Measurements from ENCODE around the gene KCNK4.
"Not testable (repeated sequence)": the region's sequence is repeated elsewhere in the genome, so short reads cannot be mapped to it uniquely, and the experiment has no call there.

KCNK4 gene

GRCh38 chr11:64303109-64304031 is 12.3 kb downstream of the KCNK4 start:
- no peak for DNase-seq
- in situ Hi-C loops (cut with MboI; ENCODE audit: low pct_unique_long_range_greater_than_20kb, low sequenced_read_pairs), result no loop called here

- no peak for DNase-seq
- in situ Hi-C loops (cut with MboI; ENCODE audit: low pct_unique_long_range_greater_than_20kb, low sequenced_read_pairs), result no loop called here
These were observed 12.9 kb downstream of the KCNK4 start for GRCh38 chr11:64304032-64304315.

DNA sequence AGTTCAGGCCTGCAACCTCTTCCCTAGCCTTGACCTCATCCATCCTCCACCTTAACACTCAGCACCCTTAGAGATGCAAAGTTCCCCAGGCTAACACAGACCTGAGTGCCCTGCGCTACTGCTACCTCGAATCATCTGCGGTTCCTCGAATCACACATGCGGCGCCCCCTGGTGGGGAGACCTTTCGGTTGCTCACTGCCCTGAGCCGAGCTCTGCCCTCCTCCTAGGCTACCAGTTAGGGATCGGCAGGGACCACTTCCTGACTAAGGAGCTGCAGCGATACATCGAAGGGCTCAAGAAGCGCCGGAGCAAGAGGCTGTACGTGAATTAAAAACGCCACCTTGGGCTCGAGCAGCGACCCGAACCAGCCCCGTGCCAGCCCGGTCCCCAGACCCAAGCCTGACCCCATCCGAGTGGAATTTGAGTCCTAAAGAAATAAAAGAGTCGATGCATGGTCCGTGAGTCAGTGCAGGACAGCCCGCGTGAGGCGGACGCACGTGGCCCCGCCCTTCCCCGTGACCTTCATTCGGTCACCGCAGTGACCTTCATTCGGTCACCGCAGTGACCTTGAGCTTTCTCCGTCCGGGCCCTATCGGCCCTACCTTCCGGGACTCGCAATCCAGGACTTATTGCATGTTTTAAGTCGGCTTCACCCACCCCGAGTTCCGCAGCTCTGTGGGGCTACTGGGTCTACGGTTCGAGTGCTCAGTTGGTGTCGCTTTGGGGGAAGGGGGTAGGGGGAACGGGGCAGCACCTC is 13.4 kb downstream of the KCNK4 start:
- in situ Hi-C loops (cut with MboI; ENCODE audit: low pct_unique_long_range_greater_than_20kb, low sequenced_read_pairs), result no loop called here
- DNase-seq, result peak; percentile 96

GRCh38 chr11:64305075-64305690 is 14.1 kb downstream of the KCNK4 start, which contains the start of gene ESRRA:
TSS of gene ESRRA (plus strand) at chr11:64305524. CDS start at chr11:64307180, 1,656 bp downstream.
- in situ Hi-C loops (cut with MboI; ENCODE audit: low pct_unique_long_range_greater_than_20kb, low sequenced_read_pairs), result no loop called here
- DNase-seq, result peak; percentile 99

DNA sequence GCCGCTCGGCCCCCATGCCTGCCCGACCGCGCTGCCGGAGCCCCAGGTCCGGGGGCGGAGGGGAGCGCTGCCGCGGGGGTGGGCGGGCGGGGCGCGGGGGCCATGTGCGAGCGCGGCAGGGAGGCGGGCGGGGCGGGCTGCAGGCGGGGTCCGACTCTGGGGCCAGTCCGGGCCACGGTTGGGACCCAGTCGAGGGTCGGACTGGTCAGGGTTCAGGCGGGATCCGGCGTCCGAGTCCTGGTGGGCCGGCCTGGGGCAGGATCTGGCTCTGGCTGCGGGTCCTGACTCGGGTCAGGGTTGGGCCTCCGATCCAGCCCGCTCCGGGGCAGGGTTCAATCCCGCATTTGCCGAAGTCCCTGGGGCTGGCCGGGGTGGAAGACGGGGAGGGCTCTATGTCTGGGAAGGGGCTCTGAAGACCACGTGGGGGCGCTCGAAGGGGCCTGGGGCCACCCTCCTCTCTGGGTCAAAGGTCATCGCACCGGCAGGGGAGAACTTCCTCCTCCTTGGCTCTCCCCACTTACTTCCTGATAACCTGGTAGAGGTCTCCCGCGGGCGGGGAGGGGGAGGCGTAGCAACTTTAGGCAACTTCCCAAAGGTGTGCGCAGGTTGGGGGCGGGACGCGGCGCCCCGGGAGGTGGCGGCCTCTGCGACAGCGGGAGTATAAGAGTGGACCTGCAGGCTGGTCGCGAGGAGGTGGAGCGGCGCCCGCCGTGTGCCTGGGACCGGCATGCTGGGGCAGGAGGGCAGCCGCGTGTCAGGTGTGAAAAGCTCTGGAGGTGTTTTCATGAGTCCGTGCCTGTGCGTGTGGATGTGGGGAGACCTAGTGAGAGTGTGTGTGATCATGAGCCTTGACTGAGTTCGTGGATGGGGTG is 14.8 kb downstream of the KCNK4 start:
- in situ Hi-C loops (cut with MboI; ENCODE audit: low pct_unique_long_range_greater_than_20kb, low sequenced_read_pairs), result no loop called here
- peak; percentile 89 for DNase-seq

DNA sequence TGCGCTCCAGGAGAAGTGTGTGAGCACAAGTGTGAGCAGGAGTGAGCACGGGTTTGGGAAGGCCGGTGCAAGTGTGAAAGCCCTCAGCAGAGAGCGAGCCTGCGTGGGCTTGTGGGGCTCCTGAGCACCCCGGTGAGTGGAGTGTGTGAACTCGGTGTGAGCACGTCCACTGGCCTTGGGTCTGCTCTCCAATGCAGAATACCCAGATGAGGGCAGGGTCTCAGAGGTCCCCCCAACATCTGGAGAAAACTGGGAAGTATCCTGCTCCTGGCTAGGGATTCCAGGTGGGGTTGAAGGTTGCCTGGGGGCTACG is 15.4 kb downstream of the KCNK4 start:
- in situ Hi-C loops (cut with MboI; ENCODE audit: low pct_unique_long_range_greater_than_20kb, low sequenced_read_pairs), result no loop called here
- DNase-seq, result no peak

DNA sequence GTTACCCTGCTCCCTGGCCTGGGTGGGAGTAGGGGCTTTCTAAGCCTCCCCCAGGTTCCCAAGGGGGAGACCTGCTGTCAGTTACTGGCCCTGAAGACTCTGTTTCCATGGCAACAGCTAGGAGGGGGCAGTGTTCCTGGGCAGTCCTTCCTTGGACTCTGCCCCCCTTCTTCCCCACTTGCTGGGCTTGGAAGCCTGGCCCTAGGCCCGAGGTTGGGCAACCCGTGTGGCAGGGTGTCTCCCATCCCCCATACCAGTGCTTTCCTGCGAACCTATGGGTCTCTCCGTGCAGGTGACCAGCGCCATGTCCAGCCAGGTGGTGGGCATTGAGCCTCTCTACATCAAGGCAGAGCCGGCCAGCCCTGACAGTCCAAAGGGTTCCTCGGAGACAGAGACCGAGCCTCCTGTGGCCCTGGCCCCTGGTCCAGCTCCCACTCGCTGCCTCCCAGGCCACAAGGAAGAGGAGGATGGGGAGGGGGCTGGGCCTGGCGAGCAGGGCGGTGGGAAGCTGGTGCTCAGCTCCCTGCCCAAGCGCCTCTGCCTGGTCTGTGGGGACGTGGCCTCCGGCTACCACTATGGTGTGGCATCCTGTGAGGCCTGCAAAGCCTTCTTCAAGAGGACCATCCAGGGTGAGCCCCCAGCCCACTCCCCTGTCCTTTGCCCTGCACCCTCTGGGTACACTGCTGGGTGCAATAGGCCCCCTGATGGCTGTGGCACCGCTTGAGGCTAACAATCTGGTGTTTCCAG is 15.9 kb downstream of the KCNK4 start:
- in situ Hi-C loops (cut with MboI; ENCODE audit: low pct_unique_long_range_greater_than_20kb, low sequenced_read_pairs), result no loop called here
- DNase-seq, result no peak

DNA sequence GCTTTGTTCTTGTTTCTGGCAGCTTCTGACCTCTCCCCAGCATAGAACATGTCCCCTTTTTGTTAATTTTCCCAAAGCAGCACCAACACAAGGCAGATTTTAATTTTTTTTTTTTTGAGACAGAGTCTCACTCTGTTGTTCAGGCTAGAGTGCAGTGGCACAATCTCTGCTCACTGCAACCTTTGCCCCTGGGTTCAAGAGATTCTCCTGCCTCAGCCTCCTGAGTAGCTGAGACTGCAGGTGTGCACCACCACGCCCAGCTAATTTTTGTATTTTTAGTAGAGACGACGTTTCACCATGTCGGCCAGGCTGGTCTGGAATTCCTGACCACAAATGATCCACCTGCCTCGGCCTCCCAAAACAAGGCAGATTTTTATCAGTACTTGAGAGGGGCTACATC is 16.7 kb downstream of the KCNK4 start:
- in situ Hi-C loops (cut with MboI; ENCODE audit: low pct_unique_long_range_greater_than_20kb, low sequenced_read_pairs), result not testable (repeated sequence)

GRCh38 chr11:64312947-64313346 is 21.8 kb downstream of the KCNK4 start:
- DNase-seq, result no peak
- in situ Hi-C loops (cut with MboI; ENCODE audit: low pct_unique_long_range_greater_than_20kb, low sequenced_read_pairs), result no loop called here

More for the DNA sequence above, 16.7 kb downstream of the KCNK4 start:
- DNase-seq, result not testable (repeated sequence)

- in situ Hi-C loops (cut with MboI; ENCODE audit: low pct_unique_long_range_greater_than_20kb, low sequenced_read_pairs), result no loop called here
These were observed 22.5 kb downstream of the KCNK4 start for GRCh38 chr11:64313491-64314145.

GRCh38 chr11:64314146-64314804 is 23.2 kb downstream of the KCNK4 start:
- in situ Hi-C loops (cut with MboI; ENCODE audit: low pct_unique_long_range_greater_than_20kb, low sequenced_read_pairs), result no loop called here
- no peak for DNase-seq

More at GRCh38 chr11:64313491-64314145, 22.5 kb downstream of the KCNK4 start:
- no peak for DNase-seq

DNA sequence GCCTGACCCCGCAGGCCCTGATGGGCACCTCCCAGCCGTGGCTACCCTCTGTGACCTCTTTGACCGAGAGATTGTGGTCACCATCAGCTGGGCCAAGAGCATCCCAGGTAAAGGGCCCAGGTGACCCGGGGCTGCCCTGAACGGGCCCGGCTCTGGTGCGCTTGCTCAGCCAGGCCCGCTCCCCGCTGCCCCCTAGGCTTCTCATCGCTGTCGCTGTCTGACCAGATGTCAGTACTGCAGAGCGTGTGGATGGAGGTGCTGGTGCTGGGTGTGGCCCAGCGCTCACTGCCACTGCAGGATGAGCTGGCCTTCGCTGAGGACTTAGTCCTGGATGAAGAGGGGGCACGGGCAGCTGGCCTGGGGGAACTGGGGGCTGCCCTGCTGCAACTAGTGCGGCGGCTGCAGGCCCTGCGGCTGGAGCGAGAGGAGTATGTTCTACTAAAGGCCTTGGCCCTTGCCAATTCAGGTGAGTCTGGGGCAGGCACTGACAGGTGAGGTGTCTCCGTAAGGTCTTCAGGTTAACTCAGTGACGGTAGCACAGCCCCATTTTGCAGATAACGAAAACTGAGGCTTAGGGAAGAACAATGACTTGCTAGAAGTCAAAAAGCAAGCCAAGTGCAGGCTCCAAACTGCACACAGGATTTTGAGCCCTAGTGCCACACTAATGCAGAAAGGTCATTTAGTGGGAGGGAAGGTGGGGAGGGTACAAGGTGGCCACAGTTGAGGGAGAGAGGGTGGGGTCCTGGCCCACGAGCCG is 23.9 kb downstream of the KCNK4 start:
- no peak for DNase-seq
- in situ Hi-C loops (cut with MboI; ENCODE audit: low pct_unique_long_range_greater_than_20kb, low sequenced_read_pairs), result no loop called here

DNA sequence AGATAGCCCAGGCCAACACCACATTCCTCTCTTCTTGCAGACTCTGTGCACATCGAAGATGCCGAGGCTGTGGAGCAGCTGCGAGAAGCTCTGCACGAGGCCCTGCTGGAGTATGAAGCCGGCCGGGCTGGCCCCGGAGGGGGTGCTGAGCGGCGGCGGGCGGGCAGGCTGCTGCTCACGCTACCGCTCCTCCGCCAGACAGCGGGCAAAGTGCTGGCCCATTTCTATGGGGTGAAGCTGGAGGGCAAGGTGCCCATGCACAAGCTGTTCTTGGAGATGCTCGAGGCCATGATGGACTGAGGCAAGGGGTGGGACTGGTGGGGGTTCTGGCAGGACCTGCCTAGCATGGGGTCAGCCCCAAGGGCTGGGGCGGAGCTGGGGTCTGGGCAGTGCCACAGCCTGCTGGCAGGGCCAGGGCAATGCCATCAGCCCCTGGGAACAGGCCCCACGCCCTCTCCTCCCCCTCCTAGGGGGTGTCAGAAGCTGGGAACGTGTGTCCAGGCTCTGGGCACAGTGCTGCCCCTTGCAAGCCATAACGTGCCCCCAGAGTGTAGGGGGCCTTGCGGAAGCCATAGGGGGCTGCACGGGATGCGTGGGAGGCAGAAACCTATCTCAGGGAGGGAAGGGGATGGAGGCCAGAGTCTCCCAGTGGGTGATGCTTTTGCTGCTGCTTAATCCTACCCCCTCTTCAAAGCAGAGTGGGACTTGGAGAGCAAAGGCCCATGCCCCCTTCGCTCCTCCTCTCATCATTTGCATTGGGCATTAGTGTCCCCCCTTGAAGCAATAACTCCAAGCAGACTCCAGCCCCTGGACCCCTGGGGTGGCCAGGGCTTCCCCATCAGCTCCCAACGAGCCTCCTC is 24.8 kb downstream of the KCNK4 start:
- in situ Hi-C loops (cut with MboI; ENCODE audit: low pct_unique_long_range_greater_than_20kb, low sequenced_read_pairs); DNase-seq: not testable (repeated sequence)

DNA sequence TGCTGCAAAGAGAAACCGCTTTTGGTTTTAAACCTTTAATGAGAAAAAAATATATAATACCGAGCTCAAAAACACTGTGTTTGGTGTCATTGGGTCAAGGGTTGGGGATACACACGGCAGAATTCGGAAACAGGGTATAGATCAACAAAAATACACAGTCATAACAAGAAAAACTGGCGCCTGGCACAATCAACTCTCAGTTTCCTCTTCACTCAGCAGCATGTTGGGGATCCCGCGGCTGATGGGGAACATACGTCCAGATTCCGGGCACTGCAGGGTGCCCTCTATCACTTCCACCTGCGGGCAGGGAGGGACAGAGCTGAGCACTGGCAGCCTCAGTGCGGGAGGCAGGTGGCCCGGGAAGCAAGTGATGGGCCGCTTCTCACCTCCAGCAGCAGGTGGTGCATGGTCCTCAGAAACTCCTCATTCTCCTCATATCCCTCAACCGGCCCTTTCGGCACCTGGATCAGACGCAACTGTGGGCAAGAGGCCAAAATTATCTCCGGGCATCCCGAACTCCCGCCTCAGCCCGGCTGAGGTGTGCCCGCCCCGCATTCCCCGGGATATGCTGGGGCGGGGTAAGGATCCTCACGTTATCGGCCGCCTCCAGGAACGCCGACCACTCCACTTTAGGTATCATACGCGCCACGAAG is 25.7 kb downstream of the KCNK4 start:
- no peak for DNase-seq

GRCh38 chr11:64317325-64317960 is 26.3 kb downstream of the KCNK4 start, which contains the start of gene TRMT112:
TSS of gene TRMT112 (minus strand) at chr11:64317559. CDS start at chr11:64317526, 33 bp downstream.
- in situ Hi-C loops (cut with MboI; ENCODE audit: low pct_unique_long_range_greater_than_20kb, low sequenced_read_pairs), result no loop called here
- peak; percentile 98 for DNase-seq

More for the DNA sequence above, 25.7 kb downstream of the KCNK4 start:
- in situ Hi-C loops (cut with MboI; ENCODE audit: low pct_unique_long_range_greater_than_20kb, low sequenced_read_pairs), result no loop called here

Measured in KBM-7 (cell line).